GM06990 (cell line): ENCODE results near the gene VPS26B.

Source experiments
- DNase-seq: peaks from one replicate; pipeline ENCODE4 v3.0.0-alpha.2; 2011; ENCODE audit not compliant: insufficient read length; ENCODE audit errors: extremely low read depth
- H3K27me3 ChIP-seq: replicated peaks from 2 replicates; pipeline ENCODE4 v1.6.0; 2011; ENCODE audit warnings: low read length; ENCODE audit not compliant: control insufficient read depth, insufficient read depth
- H3K36me3 ChIP-seq: 2 replicates; pipeline ENCODE4 v1.5.1; 2011; ENCODE audit warnings: low read length; ENCODE audit not compliant: control insufficient read depth, insufficient read depth
- H3K4me3 ChIP-seq: replicated peaks from 2 replicates; pipeline ENCODE4 v1.5.1; 2011; ENCODE audit warnings: low read depth, mild to moderate bottlenecking, control low read depth, low read length
- TF ChIP-seq, protein P1 (sequence below): IDR thresholded peaks from 2 replicates; pipeline ENCODE4 v1.5.1; 2011; ENCODE audit warnings: low read length, control low read depth, mild to moderate bottlenecking, inconsistent platforms; ENCODE audit not compliant: insufficient read depth, poor library complexity, severe bottlenecking

VPS26B gene

GRCh38 chr11:134288486-134288885 lies 64.0 kb downstream of the VPS26B start:
- Histone ChIP-seq H3K27me3 (no peaks in the 10 kb centered on the region; the same call in none of the 2 replicates), H3K36me3 (no peaks in the 10 kb centered on the region), H3K4me3 (no peak overlapping the region)
- no peak for DNase-seq
- TF ChIP-seq, protein P1, sequence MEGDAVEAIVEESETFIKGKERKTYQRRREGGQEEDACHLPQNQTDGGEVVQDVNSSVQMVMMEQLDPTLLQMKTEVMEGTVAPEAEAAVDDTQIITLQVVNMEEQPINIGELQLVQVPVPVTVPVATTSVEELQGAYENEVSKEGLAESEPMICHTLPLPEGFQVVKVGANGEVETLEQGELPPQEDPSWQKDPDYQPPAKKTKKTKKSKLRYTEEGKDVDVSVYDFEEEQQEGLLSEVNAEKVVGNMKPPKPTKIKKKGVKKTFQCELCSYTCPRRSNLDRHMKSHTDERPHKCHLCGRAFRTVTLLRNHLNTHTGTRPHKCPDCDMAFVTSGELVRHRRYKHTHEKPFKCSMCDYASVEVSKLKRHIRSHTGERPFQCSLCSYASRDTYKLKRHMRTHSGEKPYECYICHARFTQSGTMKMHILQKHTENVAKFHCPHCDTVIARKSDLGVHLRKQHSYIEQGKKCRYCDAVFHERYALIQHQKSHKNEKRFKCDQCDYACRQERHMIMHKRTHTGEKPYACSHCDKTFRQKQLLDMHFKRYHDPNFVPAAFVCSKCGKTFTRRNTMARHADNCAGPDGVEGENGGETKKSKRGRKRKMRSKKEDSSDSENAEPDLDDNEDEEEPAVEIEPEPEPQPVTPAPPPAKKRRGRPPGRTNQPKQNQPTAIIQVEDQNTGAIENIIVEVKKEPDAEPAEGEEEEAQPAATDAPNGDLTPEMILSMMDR = no peak

GRCh38 chr11:134289167-134289566 lies 64.7 kb downstream of the VPS26B start:
- no peak overlapping the region for H3K4me3 ChIP-seq
- TF ChIP-seq, protein P1 = no peak
- no peaks in the 10 kb centered on the region for H3K36me3 ChIP-seq
- H3K27me3 ChIP-seq = no peaks in the 10 kb centered on the region; the same call in none of the 2 replicates
- DNase-seq = no peak

- TF ChIP-seq, protein P1 = no peak
These were observed 65.3 kb downstream of the VPS26B start for GRCh38 chr11:134289789-134290188.

DNA sequence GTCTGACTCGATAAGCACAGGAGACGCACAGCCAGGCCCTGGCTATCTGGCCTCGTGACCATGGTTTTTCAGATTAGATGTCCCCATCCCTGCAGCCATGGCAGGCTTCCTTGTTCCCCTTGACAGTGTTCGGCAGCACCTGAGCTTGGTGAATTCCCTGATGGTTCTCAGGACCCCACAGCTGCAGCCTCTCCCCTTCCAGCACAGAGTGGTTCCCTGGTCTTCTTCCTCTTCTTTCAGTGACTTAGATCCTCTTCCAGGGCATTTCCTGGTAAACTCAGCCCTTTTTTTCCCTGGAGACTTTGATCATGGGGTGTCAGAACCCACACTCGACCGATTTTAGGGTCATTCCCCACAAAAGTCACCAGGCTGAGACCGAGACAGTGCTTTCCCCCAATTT lies 66.2 kb downstream of the VPS26B start:
- H3K27me3 ChIP-seq = no peaks in the 10 kb centered on the region; the same call in none of the 2 replicates
- TF ChIP-seq, protein P1 = no peak
- H3K4me3 ChIP-seq = no peak overlapping the region
- no peak for DNase-seq
- no peaks in the 10 kb centered on the region for H3K36me3 ChIP-seq

More at GRCh38 chr11:134289789-134290188, 65.3 kb downstream of the VPS26B start:
- Histone ChIP-seq H3K4me3 (no peak overlapping the region), H3K36me3 (no peaks in the 10 kb centered on the region), H3K27me3 (no peaks in the 10 kb centered on the region; the same call in none of the 2 replicates)
- DNase-seq = no peak

GRCh38 chr11:134291196-134291595 lies 66.7 kb downstream of the VPS26B start:
- no peaks in the 10 kb centered on the region for H3K36me3 ChIP-seq
- DNase-seq = no peak
- H3K4me3 ChIP-seq = no peak overlapping the region
- no peaks in the 10 kb centered on the region; the same call in none of the 2 replicates for H3K27me3 ChIP-seq
- TF ChIP-seq, protein P1 = no peak

DNA sequence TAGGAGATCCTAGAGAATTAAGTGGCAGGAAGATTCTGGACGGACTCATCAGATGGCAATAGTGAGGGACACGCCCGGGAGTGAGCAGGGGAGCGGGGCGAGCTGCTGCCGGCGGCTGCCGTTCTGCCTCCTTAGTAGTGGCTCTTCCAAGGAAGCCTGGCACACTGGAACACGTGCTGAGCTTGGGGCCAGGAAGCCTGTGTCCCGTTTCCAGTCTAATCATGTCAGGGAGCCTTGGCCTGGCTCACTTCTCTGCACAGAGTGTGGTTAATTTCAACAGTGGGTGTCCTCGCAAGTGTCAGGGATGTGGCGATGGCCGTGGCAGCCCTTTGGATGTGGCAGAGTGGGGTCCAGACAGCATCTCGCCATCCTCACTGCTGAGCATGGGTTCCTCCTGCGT lies 68.2 kb downstream of the VPS26B start:
- no peak overlapping the region for H3K4me3 ChIP-seq
- H3K36me3 ChIP-seq = no peaks in the 10 kb centered on the region
- TF ChIP-seq, protein P1 = no peak
- DNase-seq = no peak
- H3K27me3 ChIP-seq = no peaks in the 10 kb centered on the region; the same call in none of the 2 replicates
